ENCODE results near the gene SLC13A3.

DNA sequence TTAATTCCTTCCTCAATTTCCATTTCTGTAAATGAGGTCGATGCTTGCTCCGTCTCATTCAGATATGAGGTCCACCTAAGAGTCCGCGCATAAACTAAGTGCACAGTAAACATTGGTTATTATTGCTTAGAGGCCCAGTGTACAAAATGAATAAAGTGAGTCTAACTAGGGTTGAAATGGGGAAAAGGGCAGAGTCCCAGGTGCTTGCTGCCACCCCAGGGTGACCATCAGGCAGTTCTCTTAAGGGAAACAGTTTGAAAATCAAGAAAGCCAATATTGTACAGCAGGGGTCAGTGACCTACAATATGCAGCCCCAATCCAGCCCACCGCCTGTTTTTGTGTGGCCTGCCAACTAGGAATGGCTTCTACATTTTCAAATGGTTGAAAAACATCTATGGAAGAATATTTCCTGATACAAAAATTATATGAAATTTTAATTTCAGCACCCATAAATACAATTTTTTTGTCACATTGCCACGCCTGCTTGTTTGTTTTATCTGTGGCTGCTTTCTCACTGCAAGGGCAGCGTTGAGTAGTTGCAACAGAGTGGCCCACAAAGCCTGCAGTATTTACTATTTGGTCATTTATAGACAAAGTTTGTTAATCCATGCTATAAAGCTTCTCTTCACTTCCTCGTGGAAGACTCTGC is 43.3 kb downstream of the SLC13A3 start:
- TF ChIP-seq, protein P1, sequence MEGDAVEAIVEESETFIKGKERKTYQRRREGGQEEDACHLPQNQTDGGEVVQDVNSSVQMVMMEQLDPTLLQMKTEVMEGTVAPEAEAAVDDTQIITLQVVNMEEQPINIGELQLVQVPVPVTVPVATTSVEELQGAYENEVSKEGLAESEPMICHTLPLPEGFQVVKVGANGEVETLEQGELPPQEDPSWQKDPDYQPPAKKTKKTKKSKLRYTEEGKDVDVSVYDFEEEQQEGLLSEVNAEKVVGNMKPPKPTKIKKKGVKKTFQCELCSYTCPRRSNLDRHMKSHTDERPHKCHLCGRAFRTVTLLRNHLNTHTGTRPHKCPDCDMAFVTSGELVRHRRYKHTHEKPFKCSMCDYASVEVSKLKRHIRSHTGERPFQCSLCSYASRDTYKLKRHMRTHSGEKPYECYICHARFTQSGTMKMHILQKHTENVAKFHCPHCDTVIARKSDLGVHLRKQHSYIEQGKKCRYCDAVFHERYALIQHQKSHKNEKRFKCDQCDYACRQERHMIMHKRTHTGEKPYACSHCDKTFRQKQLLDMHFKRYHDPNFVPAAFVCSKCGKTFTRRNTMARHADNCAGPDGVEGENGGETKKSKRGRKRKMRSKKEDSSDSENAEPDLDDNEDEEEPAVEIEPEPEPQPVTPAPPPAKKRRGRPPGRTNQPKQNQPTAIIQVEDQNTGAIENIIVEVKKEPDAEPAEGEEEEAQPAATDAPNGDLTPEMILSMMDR (IDR thresholded peaks at IDR 0.05): no peak
- TF ChIP-seq EZH2phosphoT487 (IDR thresholded peaks at IDR 0.05) (no peak), EZH2 (IDR thresholded peaks at IDR 0.05) (no peak)

Data from neural progenitor cell (in vitro differentiated cells).